GM19035 (cell line): ENCODE results near the gene SGF29.
"Not testable (repeated sequence)": the region's sequence is repeated elsewhere in the genome, so short reads cannot be mapped to it uniquely, and the experiment has no call there.

Experiments
- ATAC-seq: cut with Tn5 transposase; IDR thresholded peaks from one replicate; pipeline ENCODE4 v1.9.1; 2021; ENCODE audit not compliant: unreplicated experiment

The SGF29 gene

DNA sequence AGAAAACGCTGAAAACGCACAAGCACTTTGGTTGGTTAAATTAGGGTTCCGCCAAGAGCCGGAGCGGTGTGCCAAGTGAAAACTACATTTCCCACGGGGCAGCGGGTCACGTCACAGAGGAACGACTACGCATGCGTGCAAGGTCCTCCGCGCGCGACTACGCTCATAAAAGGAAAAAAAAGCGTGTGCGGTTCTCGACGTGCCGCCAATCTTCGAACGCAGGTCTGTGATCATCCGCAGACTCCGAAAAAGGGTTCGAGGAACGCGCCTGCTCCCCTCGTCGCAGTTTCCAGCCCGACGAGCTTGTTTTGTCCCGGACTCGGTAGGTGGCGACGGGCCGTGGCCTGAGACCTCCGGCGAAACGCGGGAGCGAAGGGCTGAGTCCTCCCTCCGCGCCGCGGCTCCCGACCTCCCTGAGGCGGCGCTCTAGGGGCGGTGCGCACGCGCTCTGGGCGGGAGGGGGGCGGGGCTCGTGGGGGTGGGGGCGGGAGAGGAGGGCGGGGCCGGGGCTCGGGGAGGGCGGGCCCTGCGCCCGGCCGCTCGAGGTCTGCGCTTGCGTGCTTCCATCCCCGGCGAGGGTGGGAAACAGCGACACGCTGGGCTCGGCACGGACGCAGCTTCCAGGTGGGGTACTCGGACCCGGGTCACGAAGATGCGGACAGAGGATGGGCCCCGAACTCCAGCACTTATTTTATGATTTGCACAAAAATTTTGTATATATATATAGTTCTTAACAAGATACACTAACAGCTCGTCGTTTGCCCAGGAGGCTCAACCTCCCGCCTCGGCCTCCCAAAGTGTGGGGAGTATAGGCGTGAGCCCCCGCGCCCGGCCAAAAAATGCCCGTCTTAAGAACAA lies at the start of gene SGF29:
Gene SGF29 (plus strand): TSS at position 145 of the 858 bp plus-strand sequence. CDS start 27,150 bp downstream, outside the sequence.
- peak; percentile 83 for ATAC-seq

- ATAC-seq, result no peak
Observed at GRCh38 chr16:28504707-28505404, 48.9 kb upstream of the SGF29 start.

- ATAC-seq, result no peak
Observed at GRCh38 chr16:28505489-28506137, 48.1 kb upstream of the SGF29 start.

GRCh38 chr16:28511031-28511430 lies 42.7 kb upstream of the SGF29 start:
- ATAC-seq, result no peak

DNA sequence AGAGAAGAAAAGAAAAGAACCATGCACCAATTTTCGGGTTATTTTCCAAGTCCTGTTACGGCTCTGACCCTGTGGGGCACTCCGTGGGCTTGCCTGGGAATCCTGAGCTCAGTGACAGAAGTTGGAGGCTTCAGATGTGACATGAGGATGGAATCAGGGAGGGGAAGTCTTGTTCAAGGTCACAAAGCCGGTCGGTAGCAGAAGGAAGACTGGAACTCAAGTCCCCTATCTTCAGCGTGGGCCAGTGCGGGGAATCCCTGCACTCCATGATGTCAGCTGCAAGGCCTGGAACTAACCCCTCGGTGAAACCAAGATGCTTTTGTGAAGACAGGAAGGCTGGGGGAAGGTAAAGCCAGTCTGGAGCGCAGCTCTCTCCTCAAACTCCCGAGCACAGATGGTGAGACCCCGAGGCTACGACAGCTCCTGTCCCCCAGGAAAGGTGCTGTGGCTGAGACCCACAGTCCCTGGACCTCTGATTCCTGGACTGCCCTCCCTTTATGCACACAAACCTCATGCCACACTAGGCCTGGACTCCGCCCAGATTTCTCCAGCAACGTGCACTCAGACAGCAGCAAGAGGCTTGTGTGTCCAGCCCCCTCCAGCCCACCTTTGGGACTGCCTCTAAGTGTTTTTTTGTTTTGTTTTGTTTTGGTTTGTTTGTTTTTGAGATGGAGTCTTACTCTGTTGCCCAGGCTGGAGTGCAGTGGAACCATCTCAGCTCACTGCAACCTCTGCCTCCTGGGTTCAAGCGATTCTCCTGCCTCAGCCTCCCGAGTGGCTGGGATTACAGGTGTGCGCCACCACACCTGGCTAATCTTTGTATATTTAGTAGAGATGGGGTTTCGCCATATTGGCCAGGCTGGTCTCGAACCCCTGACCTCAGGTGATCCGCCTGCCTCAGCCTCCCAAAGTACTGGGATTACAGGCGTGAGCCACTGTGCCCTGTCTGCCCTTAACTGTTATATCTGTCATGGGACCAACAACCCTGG lies 41.6 kb upstream of the SGF29 start:
- ATAC-seq, result no peak

DNA sequence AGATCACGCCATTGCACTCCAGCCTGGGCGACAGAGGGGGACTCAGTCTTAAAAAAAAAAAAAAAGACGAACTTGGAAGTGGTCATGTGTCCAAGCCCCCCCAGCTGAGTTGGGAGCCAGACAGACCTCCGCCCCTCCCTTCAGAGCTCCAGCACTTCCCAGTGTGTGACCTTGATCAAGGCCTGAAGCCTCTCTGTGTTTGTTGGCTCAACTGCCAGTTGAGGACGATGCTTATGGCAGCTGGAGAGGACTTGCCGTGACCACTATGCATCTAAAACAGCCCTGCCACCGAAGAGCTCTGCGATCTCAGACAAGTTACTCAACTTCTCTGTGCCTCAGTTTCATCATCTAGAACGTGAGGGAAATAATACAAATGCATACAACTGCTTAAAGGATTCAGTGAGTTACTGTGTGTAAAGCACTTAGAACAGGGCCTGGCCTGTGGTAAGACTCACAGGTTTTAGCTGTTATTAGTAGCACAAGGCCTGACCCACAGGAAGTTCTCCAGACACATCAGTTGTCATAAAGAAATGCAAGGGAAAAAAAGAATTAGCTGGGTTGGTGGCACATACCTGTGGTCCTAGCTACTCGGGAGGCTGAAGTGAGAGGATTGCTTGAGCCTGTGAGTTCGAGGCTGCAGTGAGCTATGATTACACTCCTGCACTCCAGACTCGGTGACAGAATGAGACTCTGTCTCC lies 40.1 kb upstream of the SGF29 start:
- ATAC-seq, result no peak

DNA sequence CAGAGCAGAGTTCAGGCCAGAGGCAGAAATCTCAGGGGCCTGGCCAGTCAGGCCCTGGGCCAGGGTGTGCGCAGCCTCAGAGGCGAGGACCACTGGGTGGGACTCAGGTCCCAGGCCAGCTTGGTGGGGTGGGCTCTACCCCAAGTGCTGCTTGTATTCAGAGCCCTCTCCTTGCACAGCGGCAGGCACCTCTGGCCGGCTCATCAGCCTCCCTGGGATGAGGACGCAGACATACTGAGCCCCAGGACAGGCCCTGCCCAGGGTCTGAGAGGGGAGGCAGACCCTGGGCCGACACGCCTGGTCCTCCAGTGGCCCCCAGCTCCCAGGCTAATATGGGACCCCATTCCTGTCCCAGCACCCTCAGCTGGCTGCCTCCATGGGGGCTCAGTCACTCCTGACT lies 39.5 kb upstream of the SGF29 start:
- no peak for ATAC-seq

DNA sequence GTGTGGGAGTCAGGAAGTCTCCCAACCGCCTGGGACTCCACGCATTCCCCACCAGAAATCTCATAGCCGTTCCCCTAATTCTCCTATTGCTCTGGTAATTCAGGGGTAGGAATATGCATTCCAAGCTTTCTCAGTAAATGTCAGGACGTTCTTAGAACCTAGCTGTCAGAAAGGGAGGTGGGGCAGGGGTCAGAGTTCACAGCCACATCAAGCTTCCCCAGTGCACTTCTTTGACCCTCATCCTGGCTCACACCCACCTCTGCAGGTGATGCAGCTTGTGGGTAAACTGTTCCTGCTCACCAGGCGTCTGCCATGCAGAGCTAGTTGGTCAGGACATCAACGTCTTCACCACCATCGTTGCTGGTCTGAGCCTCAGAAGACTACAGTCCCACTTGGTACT lies 33.0 kb upstream of the SGF29 start:
- no peak for ATAC-seq

- ATAC-seq, result no peak
Observed at GRCh38 chr16:28521436-28521835, 32.3 kb upstream of the SGF29 start.

DNA sequence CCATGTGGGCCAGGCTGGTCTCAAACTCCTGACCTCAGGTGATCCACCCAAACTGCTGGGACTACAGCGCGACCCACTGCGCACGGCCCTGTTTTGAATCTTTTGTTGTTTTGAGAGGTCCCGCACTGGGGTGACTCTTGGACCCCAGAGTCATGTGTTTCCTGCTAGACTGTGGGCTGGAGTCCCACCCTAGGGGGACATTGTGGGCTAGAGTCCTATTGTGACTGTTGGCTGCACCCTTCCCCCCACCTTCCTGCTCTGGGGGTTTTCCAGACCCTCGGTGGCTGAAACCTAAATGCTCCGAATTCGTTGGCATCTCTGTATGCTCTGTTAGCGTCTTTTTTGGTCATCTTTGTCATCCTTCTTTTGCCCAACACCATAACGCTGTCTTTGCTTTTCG lies 30.9 kb upstream of the SGF29 start:
- ATAC-seq, result no peak

- ATAC-seq, result no peak
Observed at GRCh38 chr16:28524681-28525171, 29.0 kb upstream of the SGF29 start.

- no peak for ATAC-seq
Observed at GRCh38 chr16:28526201-28527099, 27.3 kb upstream of the SGF29 start.

DNA sequence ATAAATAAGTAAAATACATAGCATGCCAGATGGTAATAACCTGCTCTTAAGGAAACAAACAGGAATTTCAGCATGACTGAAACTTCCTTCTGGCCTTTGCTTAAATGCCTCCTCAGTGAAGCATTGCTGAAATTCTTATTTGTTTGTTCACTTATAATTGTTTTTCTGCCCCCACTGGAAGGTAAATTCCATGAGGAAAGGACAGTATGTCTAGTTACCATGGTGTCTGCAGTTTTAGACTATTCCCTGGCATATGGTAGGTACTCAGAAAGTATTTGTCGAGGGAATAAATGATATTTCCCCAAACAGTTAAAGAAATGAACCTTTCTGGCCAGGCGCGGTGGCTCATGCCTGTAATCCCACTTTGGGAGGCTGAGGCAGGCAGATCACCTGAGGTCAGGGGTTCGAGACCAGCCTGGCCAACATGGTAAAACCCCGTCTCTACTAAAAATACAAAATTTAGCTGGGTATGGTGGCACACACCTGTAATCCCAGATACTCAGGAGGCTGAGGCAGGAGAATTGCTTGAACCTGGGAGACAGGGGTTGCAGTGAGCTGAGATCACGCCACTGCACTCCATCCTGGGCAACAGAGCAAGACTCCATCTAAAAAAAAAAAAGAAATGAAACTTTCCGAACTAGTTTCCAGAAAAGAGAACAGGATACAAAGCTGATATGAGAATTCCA lies 26.5 kb upstream of the SGF29 start:
- not testable (repeated sequence) for ATAC-seq

DNA sequence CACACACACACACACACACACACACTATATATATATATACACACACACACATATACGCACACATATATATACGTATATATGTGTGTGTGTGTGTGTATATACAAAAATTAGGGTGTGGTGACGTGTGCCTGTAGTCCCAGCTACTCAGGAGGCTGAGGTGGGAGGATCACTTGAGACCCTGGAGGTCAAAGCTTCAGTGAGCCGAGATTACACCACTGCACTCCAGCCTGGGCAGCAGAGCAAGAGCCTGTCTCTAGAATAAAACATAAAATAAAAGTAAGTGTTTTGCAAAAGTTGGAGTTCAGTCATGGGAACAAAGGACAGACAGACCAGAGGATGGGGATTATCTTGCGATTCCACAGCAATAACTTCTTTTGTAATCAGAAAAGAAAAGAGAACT lies 25.7 kb upstream of the SGF29 start:
- ATAC-seq, result no peak

- no peak for ATAC-seq
Observed at GRCh38 chr16:28528463-28528867, 25.3 kb upstream of the SGF29 start.

- ATAC-seq, result no peak
Observed at GRCh38 chr16:28529124-28529523, 24.6 kb upstream of the SGF29 start.

DNA sequence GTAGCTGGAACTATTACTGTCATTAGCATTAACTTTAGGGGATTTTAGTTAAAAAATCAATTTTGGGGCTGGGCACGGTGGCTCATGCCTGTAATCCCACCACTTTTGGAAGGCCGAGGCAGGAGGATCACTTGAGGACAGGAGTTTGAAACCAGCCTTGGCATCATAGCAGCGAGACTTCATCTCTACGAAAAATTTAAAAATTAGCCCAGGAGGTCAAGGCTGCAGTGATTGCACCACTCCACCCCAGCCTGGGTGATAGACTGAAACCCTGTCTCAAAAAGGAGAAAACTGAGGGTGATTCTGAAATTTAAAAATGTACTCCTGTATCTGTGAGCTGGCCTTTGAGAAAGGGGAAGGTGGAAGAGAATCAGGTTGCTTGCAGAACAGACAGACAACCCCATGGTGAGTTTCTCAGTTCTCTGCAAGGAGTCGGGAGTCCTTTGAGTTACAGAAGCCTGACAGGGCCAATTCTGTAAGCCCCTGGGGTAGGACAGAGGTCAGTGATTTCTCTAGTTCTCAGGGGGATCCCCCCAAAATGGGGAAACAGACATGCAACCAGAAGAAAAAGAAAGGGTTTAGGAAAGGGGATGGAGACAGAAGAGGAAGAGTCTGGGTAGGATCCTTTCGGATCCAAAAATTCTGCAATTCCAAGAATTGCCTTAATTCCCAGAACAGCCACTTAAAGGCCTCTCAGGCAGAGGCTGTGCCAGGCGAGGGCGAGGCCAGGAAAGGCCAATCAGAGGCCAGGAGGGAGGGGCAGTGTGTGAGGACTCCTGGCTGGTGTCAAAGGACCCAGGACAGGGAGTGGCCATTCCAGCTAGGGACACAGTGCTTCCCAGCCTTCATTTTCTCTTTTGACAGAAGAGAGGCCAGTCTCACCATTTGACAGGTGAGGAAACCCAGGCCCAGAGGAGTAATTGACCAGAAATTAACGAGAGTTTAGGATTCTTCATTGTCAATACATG lies 21.7 kb upstream of the SGF29 start:
- ATAC-seq, result no peak
